Activated CD8-positive, alpha-beta T cell treated with anti-CD3 and anti-CD28 coated beads for 36 hours (primary cell): ENCODE results near the gene PGRMC2. TPM values are rescaled to one million over a fixed set of nuclear protein-coding genes. Genes with fewer than 3 reads are reported as not detected.

ENCODE experiments used
- ATAC-seq: fragments of 200-7000 bp; cut with Tn5 transposase; one replicate; pipeline ENCODE4 v1.10.0; 2021; ENCODE audit warnings: mild to moderate bottlenecking, moderate library complexity
- CTCF ChIA-PET: fragments of 350-600 bp; sonication (Branson Sonifier 250); formaldehyde crosslinking; loops from one replicate; lab custom pipeline; 2021; ENCODE audit warnings: antibody characterized with exemption; lab: Charles Lee
- POLR2A ChIA-PET: fragments of 350-600 bp; sonication (Branson Sonifier 250); formaldehyde crosslinking; loops from one replicate; lab custom pipeline; 2021; ENCODE audit warnings: antibody characterized with exemption; lab: Charles Lee
- DNase-seq: peaks from one replicate; pipeline ENCODE4 v3.0.0-alpha.2; 2020
- H3K27ac Mint-ChIP-seq: one replicate; pipeline ENCODE4 v1.8.0; 2021; ENCODE audit warnings: mild to moderate bottlenecking, mixed read lengths
- H3K27me3 Mint-ChIP-seq: one replicate; pipeline ENCODE4 v1.8.0; 2021; ENCODE audit warnings: mixed read lengths
- H3K36me3 Mint-ChIP-seq: one replicate; pipeline ENCODE4 v1.8.0; 2021; ENCODE audit warnings: low read depth, mixed read lengths
- H3K4me1 Mint-ChIP-seq: one replicate; pipeline ENCODE4 v1.8.0; 2021; ENCODE audit warnings: low read depth, mixed read lengths
- H3K4me3 Mint-ChIP-seq: one replicate; pipeline ENCODE4 v1.8.0; 2021; ENCODE audit warnings: mild to moderate bottlenecking, moderate library complexity, mixed read lengths
- H3K9me3 Mint-ChIP-seq: one replicate; pipeline ENCODE4 v1.8.0; 2021; ENCODE audit warnings: mixed read lengths
- CTCF ChIP-seq: fragments of 200-600 bp; IDR thresholded peaks from one replicate; pipeline ENCODE4 v1.8.0; 2022; ENCODE audit warnings: antibody characterized with exemption, mild to moderate bottlenecking
- intact Hi-C: fragments of 100-400 bp; cut with micrococcal nuclease; formaldehyde crosslinking; loops from one replicate; pipeline ENCODE4 v1.10.0; 2022
- total RNA-seq, 2 experiments: library from RNA; stranded (reverse); gene quantifications; one replicate each; pipeline ENCODE4 v1.2.3, GENCODE V29; 2021

The PGRMC2 gene
- total RNA-seq, 2 experiments from 2014 or later: 51.2 to 53.5 TPM

- H3K27me3 Mint-ChIP-seq: no peaks in the 10 kb centered on the region
- peaks cover 7% of the 10 kb centered on the region for H3K36me3 Mint-ChIP-seq
- ChIA-PET CTCF (interaction anchor here (1.1 kb wide), 1 partner anchor 131 kb away, joined by 3 read pairs; no protein-coding TSS in a partner anchor), POLR2A (interaction anchor here (1.0 kb wide), 1 partner anchor 9 kb away, joined by 3 read pairs; no protein-coding TSS in a partner anchor)
- DNase-seq (no peak), ATAC-seq (no peak)
- no peak overlapping the region for H3K27ac Mint-ChIP-seq
- no peak overlapping the region for H3K4me3 Mint-ChIP-seq
- TF ChIP-seq CTCF: no peak
- intact Hi-C loops: no loop called here
- no peaks in the 10 kb centered on the region for H3K4me1 Mint-ChIP-seq
- H3K9me3 Mint-ChIP-seq: no peaks in the 10 kb centered on the region
These were observed 34.7 kb upstream of the PGRMC2 start for GRCh38 chr4:128322311-128322710.

DNA sequence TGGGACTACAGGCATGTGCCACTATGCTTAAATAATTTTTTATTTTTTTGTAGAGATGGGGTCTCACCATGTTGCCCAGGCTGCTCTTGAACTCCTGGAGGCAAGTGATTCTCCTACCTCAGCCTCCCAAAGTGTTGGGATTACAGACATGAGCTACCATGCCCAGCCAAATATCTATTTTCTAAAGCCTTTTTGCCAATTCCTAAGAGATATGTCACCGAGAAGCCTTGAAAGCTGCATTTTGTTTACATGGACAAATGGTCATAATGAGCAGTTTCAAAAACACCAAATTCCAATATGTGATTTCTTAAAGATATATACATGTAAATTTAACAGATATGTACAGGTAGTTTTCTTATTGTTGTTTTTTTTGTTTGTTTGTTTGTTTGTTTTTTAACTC lies 33.0 kb upstream of the PGRMC2 start:
- Mint-ChIP-seq H3K4me1 (no peaks in the 10 kb centered on the region), H3K27me3 (no peaks in the 10 kb centered on the region), H3K4me3 (no peak overlapping the region), H3K36me3 (peaks cover 13% of the 10 kb centered on the region), H3K27ac (no peak overlapping the region), H3K9me3 (no peaks in the 10 kb centered on the region)
- no peak for TF ChIP-seq CTCF
- POLR2A ChIA-PET: no interaction called here
- ATAC-seq: no peak
- CTCF ChIA-PET: no interaction called here
- DNase-seq: no peak
- intact Hi-C loops: no loop called here

- POLR2A ChIA-PET: no interaction called here
- intact Hi-C loops: no loop called here
- Mint-ChIP-seq H3K4me3 (no peak overlapping the region), H3K9me3 (no peaks in the 10 kb centered on the region), H3K27ac (no peak overlapping the region), H3K27me3 (no peaks in the 10 kb centered on the region), H3K36me3 (peaks cover 16% of the 10 kb centered on the region), H3K4me1 (no peaks in the 10 kb centered on the region)
- TF ChIP-seq CTCF: no peak
- CTCF ChIA-PET: interaction anchor here (1.3 kb wide), 1 partner anchor 23 kb away, joined by 3 read pairs; no protein-coding TSS in a partner anchor
- DNase-seq: no peak
- no peak for ATAC-seq
These were observed 28.3 kb upstream of the PGRMC2 start for GRCh38 chr4:128315756-128316520.

GRCh38 chr4:128311659-128312403 lies 24.2 kb upstream of the PGRMC2 start:
- Mint-ChIP-seq H3K4me1 (no peaks in the 10 kb centered on the region), H3K4me3 (no peak overlapping the region), H3K9me3 (no peaks in the 10 kb centered on the region), H3K27me3 (no peaks in the 10 kb centered on the region), H3K27ac (no peak overlapping the region), H3K36me3 (peaks cover 10% of the 10 kb centered on the region)
- DNase-seq (no peak), ATAC-seq (no peak)
- intact Hi-C loops: no loop called here
- TF ChIP-seq CTCF: no peak
- ChIA-PET POLR2A (no interaction called here), CTCF (interaction anchor here (0.9 kb wide), 1 partner anchor 27 kb away, joined by 3 read pairs; no protein-coding TSS in a partner anchor)

DNA sequence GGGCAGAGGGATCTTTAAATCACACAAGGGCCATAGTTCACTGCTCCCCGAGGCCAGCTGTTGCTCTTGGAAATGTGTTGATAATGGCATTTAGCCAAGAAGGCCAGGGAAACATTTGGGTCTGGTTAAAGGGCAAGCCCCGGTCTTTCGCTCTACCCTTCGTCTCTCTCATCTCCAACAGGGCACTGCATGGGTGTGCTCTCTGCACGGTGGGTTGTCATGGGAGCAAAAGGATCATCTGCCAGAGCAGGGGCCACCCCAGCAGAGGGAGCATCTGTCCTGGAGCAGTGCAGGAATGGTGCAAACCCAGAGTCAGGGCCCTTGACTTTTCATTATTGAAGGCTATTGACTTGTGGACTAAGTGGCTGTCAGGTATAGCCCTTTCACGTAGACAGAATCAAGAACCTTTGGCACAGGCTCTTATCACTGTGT lies 22.7 kb upstream of the PGRMC2 start:
- no peak overlapping the region for H3K4me3 Mint-ChIP-seq
- ATAC-seq: no peak
- DNase-seq: no peak
- H3K27me3 Mint-ChIP-seq: no peaks in the 10 kb centered on the region
- ChIA-PET CTCF (no interaction called here), POLR2A (no interaction called here)
- intact Hi-C loops: no loop called here
- H3K9me3 Mint-ChIP-seq: no peaks in the 10 kb centered on the region
- H3K4me1 Mint-ChIP-seq: no peaks in the 10 kb centered on the region
- H3K27ac Mint-ChIP-seq: no peak overlapping the region
- H3K36me3 Mint-ChIP-seq: peaks cover 5% of the 10 kb centered on the region
- no peak for TF ChIP-seq CTCF
